HG02763 (cell line): ENCODE measurements around the gene ALOX12B.
A peak's percentile ranks its signal among the peaks of the same experiment; 100 is the strongest.
"Not testable (repeated sequence)": the region's sequence is repeated elsewhere in the genome, so short reads cannot be mapped to it uniquely, and the experiment has no call there.

Source experiments
- ATAC-seq: cut with Tn5 transposase; IDR thresholded peaks from one replicate; pipeline ENCODE4 v1.9.1; 2021; ENCODE audit warnings: mild to moderate bottlenecking, moderate library complexity; ENCODE audit not compliant: unreplicated experiment

ALOX12B gene

GRCh38 chr17:8089728-8090127 is 2.2 kb upstream of the ALOX12B start:
- ATAC-seq: no peak

GRCh38 chr17:8087952-8088230 is 375 bp upstream of the ALOX12B start:
- ATAC-seq: no peak

GRCh38 chr17:8084250-8084649 is 3.3 kb downstream of the ALOX12B start:
- no peak for ATAC-seq

GRCh38 chr17:8082292-8082691 is 5.2 kb downstream of the ALOX12B start:
- no peak for ATAC-seq

DNA sequence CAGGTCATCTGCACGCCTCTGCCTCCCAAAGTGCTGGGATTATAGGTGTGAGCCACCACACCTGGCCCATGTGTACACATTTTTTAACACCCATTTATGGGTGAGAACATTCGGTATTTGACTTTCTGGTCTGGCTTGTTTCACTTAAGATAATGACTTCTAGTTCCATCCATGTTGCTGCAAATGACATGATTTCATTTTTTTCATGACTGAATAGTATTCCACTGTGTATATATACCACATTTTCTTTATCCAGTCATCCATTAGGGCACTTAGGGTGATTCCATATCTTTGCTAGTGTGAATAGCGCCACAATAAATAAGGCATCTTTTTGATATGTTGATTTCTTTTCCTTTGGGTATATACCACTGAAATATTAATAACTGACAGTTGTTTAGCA is 5.6 kb downstream of the ALOX12B start:
- no peak for ATAC-seq

DNA sequence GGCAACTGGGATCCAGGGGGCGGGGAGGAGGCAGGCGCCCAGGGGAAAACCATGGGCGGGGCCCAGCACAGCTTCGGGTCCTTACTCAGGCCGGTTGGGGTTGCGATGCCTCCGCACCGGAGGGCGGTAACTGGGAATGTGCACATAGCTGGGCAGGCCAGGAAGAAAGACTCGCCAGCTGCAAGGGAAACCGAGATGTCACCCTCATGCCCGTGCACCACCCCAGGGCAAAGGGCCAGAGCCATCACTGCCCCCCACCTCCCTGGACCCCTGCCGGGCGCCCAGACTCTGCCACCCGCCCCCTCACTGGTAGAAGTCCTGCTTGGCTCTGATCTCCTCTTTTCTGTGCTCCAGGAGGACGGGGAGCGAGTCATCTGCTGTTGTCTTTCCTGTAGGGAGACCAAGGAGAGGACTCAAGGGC is 6.7 kb downstream of the ALOX12B start:
- no peak for ATAC-seq

DNA sequence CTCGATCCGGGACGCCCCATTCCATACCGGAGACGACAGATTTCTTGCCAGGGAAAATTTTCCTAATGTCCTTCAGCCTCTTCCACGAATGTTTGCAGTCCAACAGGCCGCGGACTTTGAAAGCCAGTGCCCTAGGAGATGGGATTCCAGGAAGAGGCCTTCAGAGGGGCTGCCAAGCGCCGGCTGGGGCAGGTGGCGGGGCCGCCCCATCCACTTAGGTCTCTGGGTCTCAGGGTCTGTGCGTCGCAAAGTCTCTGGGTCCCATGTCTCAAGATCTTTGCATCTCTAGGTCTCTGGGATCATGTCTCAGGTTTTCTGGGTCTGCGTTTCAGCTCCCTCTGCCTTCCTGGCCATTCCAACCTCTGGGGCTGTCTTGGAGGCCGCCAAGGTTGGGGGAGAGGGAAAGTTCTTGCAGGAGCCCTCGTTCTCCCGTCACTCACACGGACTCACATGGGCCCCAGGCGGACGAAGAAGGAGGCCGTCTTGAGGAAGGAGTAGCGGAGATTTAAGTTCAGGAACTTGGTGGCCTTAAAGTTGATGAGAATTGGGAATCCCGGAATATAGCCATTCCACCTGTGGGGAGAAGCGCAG is 7.2 kb downstream of the ALOX12B start:
- no peak for ATAC-seq

GRCh38 chr17:8079291-8080207 is 8.0 kb downstream of the ALOX12B start:
- ATAC-seq: peak; percentile 70

GRCh38 chr17:8077939-8078338 is 9.6 kb downstream of the ALOX12B start:
- ATAC-seq: not testable (repeated sequence)

- ATAC-seq: no peak
Measured at GRCh38 chr17:8076502-8077266, 10.8 kb downstream of the ALOX12B start.

DNA sequence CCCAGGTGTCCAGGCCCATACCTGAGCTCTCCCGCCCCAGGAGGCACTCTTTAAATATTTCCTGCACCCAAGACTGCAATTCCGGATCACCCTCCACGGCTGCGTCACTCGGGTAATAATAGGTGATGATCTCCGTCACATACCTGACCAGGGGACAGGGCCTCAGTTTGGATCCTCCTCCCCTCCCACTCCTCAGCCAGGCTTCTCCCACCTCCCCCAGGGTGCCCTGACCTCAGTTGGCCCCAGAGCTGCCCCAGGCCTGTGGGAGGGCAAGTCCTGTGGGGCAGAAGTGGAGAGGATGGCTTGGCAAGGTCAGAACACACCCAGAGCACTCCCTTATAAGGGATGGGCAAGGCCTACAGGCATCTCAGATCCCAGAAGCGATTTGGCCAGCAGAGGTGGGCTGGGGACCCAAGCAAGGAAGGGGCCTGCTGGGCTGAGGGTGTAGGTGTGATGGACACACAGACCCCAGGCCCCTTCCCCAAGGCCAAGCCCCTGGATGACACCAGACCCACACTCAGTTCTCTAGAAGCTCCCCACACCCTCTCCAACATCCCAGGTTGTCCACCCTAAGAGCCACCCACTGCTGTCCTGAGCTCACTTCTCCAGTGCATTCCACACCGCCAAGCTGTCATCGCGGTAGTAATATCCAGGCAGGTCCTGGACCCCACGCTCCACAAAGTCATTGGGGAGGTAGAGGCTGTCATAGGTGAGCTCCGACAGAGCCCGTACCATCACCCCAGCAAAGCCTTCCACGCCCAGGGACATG is 11.8 kb downstream of the ALOX12B start:
- no peak for ATAC-seq

- no peak for ATAC-seq
Measured at GRCh38 chr17:8075081-8075480, 12.4 kb downstream of the ALOX12B start.

GRCh38 chr17:8074554-8074953 is 13.0 kb downstream of the ALOX12B start:
- no peak for ATAC-seq

DNA sequence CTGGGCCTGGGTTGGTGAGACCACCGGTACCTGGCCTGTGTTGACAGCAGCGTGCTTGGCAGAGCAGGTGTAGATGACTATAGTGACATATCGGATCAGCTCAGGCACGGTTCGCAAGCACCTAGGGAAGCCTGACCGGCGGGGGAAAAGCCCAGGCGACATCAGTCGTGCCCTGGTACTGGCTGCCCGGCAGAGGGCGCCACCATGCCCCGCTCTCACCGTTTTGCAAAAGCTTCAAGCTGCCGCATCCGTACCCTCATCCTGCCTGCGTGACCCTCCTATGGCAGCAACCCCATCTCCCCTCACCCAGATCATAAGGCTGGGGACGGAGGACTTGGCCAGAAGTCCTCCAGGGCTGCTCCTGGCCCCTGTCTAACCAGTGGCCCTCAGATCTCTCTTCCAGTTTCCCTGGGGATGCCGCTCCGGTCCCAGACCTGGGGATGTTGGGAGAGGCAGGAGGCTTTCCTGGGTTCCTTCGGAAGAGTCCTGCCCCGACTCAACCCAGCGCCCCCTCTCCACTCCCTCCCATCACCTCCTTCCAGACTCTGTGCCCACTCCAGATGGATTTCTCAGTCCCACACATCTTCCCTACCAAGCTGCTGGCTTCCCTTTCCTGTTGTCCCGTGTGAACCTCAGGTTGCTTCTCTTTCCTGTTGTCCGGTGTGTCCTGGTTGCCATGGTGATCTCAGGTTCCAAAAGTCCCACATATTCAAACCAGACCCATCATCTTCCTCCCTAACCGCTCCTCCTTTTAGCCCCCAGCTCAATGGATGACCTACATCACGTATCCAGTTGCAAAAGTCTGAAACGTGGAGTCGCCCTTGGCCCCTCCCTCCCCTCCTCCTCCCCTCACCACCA is 13.7 kb downstream of the ALOX12B start:
- ATAC-seq: no peak

DNA sequence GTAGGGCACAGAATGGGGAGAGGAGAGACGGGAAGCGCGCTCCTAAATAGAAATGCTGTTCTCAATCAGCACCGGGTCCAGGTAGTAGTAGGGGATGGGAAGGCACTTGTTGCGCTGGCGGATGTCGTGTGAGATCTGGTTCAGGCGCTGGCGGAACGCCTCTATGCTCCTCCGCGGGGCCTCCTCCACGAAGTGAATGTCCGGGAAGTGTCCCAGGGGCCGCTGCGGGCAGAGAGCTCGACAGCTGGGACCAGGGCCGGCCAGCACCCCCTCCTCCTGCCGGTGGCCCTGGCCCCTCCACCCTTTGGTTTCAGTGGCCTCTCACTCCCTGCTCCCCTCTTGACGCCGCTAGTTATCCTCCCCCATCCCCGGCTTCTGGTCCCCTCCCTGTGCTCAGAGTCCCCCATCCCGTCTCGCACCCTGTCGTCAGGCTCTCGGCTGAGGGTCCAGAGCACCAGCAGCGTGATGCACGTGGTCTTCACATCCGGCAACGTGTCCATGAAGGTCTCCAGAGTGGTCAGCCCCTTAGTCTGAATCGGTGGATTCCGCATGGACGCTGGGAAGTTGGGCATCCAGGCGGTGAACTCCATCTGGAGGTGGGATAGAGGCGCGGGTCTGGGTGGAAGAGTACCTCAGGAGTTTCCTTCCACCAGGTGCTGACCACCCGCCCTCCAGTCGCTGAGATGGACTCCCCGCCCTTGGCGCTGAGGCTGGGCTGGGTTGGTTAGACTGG is 14.6 kb downstream of the ALOX12B start:
- no peak for ATAC-seq

GRCh38 chr17:8072341-8072728 is 15.2 kb downstream of the ALOX12B start:
- no peak for ATAC-seq

- ATAC-seq: no peak
Measured at GRCh38 chr17:8071496-8071895, 16.0 kb downstream of the ALOX12B start.

DNA sequence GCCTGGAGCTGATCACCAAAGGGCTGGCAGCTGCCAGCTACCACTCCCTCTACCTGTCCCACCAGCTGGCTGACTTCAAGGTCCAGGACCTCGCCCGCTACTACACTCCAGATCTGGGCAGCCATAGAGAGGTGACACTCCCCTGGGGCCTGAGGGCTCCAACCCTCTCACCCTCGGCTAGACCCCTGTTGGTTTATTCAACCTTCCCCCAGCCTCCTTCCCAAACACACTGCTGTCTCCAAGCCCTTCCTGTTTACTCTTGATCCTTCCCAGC is 18.0 kb downstream of the ALOX12B start:
- ATAC-seq: no peak

DNA sequence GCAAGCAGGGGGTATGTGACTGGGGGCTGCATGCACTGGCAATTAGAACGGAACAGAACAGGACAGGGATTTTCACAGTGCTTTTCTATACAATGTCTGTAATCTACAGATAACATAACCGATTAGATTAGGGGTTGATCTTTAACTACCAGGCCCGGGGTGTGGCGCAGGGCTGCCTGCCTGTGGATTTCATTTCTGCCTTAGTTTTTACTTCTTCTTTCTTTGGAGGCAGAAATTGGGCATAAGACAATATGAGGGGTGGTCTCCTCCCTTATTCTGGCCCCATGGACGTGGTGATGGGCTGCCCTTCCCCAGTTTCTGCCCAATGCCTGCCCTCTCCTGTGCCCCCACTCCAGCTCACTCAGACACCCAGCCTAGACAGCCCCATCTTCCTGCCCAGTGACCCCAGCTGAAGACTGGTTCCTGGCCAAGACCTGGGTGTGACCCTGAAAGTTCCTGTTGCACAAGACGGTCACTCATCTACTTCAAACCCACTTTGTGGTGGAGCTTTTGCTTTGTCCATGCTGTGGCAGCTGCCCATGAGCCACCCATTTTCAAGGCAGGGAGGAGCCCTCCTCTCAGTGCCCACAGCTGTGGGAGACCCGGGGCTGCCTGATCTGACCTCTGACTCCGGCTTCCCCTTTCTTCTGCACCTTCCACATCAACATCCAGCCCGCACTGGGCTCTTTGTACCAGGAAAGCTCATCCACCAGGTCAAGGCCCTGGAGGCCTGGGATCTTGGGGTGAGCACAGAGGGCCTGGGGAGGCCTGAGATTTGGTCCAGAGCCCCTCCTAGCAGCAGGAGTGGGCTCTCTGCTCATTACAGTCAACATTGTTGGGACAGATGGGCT is 18.6 kb downstream of the ALOX12B start:
- ATAC-seq: no peak
